Pancreas (tissue), 10 donors: Measurements from ENCODE around the gene GORAB. TPM values are rescaled to one million over a fixed set of nuclear protein-coding genes. Genes with fewer than 3 reads are reported as not detected.
A peak's percentile ranks its signal among the peaks of the same experiment; 100 is the strongest.

Source experiments
- ATAC-seq, 4 donors: fragments of 200-7000 bp; cut with Tn5 transposase; one replicate each; pipeline versions ENCODE4 v1.8.0 to v1.9.1; 2020; ENCODE audit warnings: mild to moderate bottlenecking in 4 of 4, moderate library complexity in 4 of 4
- DNase-seq, 6 donors: peaks; one replicate each; pipeline ENCODE4 v3.0.0-alpha.2; 2020
- FAIRE-seq: peaks from 2 replicates; lab custom pipeline; 2012; peaks lifted over from hg19 to GRCh38; lab: Jason Lieb, UNC
- H3K27ac ChIP-seq, 4 donors: fragments of 200-600 bp; sonication (generic); 1 replicate in 3 of 4; 2 replicates in 1 of 4; pipeline versions ENCODE4 v1.5.0 to v1.8.0; 2020
- H3K27me3 ChIP-seq, 4 donors: fragments of 200-600 bp; one replicate each; pipeline ENCODE4 v1.8.0; 2021
- H3K36me3 ChIP-seq, 3 donors: fragments of 200-600 bp; sonication (generic) in 1 of 3; one replicate each; pipeline versions ENCODE4 v1.5.0 to v1.8.0; 2020 to 2021
- H3K4me1 ChIP-seq, 3 donors: fragments of 200-600 bp; one replicate each; pipeline ENCODE4 v1.8.0; 2021
- H3K4me3 ChIP-seq, 4 donors: fragments of 200-600 bp; sonication (generic) in 2 of 4; one replicate each; pipeline versions ENCODE4 v1.5.0 to v1.8.0; 2020 to 2021
- H3K9me3 ChIP-seq, 4 donors: fragments of 200-600 bp; one replicate each; pipeline ENCODE4 v1.8.0; 2021
- CTCF ChIP-seq, 4 donors: fragments of 200-600 bp; sonication (generic) in 3 of 4; IDR thresholded peaks; one replicate each; pipeline versions ENCODE4 v1.5.0 to v1.8.0; 2021; ENCODE audit warnings: antibody characterized with exemption in 4 of 4
- WGBS, 2 donors: extraction: QIAGEN DNeasy Blood & Tissue Kit; methylation state at CpG; one replicate each; pipeline ENCODE4 v1.1.7; 2013; 5-methylcytosine and 5-hydroxymethylcytosine counted together
- intact Hi-C, 3 donors: fragments of 100-400 bp; cut with DNase I; formaldehyde crosslinking; loops; one replicate each; pipeline versions ENCODE4 v1.11.1 to v1.14.2; 2022
- polyA plus RNA-seq, 2 donors: library from polyadenylated mRNA; stranded (reverse); fragments of 200-250 nt; gene quantifications; one replicate each; pipeline ENCODE4 v1.2.3, GENCODE V29; 2013
- total RNA-seq, 6 donors: library from RNA; stranded (reverse); fragmentation: NEBNext Ultra II Directional in 4 of 6; extraction: Animal tissue kit (Norgen Biotek cat#: 25700) in 4 of 6; gene quantifications; one replicate each; pipeline versions ENCODE4 v1.2.1 to v1.2.4, GENCODE V29; 2021 to 2023
- donor health status: healthy with polysubstance abuse.
- donor health status: DM: no; HTN: no; CAD: no; lungs with moderate emphysema.
- donor health status: DM: no; HTN: no; CAD: no.
- donor health status: control.
- donor health status: control.
- donor health status: Bipolar disorder and iron deficiency.
- donor health status: DM: yes; HTN: yes; CAD: no.
- donor health status: DM: no; HTN: no; CAD: no.
- donor health status: DM: no; HTN: no; CAD: no.
- donor health status: DM: yes; HTN: yes; CAD: no.

Gene GORAB
- total and polyA plus RNA-seq, 8 donors = 4.5 to 17.3 (median 6.9) TPM

- Histone ChIP-seq H3K27ac (no peak overlapping the region), H3K9me3 (no peaks in the 10 kb centered on the region), H3K36me3 (no peaks in the 10 kb centered on the region), H3K4me3 (no peak overlapping the region), H3K4me1 (no peaks in the 10 kb centered on the region), H3K27me3 (peaks cover 0 to 4% (median 0%) of the 10 kb centered on the region in 4 donors)
- intact Hi-C loops = no loop called here
- FAIRE-seq (no peak), ATAC-seq (no peak), DNase-seq (no peak)
- no peak for TF ChIP-seq CTCF (IDR thresholded peaks at IDR 0.05)
Observed at GRCh38 chr1:170521818-170522217, 10.1 kb upstream of the GORAB start.

DNA sequence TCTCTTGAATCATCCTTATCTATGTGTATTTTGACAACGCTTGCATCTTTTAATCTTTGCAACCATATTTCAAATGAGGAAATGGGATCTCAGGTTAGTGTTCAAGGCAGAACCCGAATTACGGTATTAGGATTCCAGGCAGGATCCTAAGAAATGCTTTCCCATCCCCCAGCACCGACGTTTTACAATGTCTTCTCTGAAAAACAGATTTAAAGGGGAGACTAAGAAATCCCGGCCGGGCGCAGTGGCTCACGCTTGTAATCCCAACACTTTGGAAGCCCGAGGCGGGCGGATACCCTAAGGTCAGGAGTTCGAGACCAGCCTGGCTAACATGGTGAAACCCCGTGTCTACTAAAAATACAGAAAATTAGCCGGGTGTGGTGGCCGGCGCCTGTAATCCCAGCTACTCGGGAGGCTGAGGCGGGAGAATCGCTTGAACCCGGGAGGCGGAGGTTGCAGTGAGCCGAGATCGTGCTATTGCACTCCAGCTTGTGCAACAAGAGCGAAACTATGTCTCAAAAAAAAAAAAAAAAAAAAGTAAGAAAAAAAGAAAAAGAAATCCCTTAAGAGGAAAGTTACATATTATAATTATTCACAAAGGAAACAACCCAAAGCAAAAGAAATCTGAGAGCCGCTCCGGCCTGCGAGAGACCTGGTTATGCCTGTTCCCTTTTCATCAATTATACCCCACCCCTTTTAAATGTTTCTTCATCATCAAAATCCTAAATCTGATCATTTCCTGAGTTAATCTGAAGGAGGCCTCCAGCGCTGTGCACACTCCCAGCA, 801 bp upstream of the GORAB start:
- DNase-seq = peak in 1 of 6 donors; percentile 12
- intact Hi-C loops = no loop called here
- no peak for TF ChIP-seq CTCF (IDR thresholded peaks at IDR 0.05)
- Histone ChIP-seq H3K36me3 (no peaks in the 10 kb centered on the region), H3K4me1 (peaks cover 0 to 22% (median 11%) of the 10 kb centered on the region in 3 donors), H3K27ac (peak overlapping the region; percentile 71 to 93 (median 84)), H3K9me3 (no peaks in the 10 kb centered on the region), H3K27me3 (no peaks in the 10 kb centered on the region), H3K4me3 (peak overlapping the region; percentile 52 to 76 (median 64))
- WGBS, 2 donors = 8 to 11% methylated on average over 29 of the region's 29 CpGs
- ATAC-seq = peak in 3 of 4 donors; percentile 1 to 40 (median 28)
- no peak for FAIRE-seq

DNA sequence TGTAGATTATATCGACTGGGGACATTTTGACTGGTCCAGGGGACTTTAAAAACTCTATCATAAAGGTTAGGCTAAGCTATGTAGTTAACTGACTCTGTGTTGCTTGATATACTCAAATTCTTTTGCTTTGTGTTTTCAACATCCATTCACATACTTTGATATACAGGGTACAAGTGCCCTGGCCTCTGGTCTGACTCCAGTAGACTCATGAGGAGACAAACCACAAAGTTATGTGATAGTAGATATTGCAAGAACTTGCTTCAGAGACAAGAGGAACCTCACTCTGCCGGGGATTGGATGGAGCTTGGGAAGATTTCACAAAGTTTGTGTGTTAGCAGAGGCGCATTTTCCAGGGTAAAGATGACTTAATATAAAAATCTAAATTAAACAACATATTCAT, 1.3 kb downstream of the GORAB start:
- TF ChIP-seq CTCF (IDR thresholded peaks at IDR 0.05) = no peak
- DNase-seq (no peak), ATAC-seq (no peak), FAIRE-seq (no peak)
- Histone ChIP-seq H3K27me3 (no peaks in the 10 kb centered on the region), H3K27ac (peak overlapping the region in 1 of 4 donors; percentile 91), H3K4me3 (peak overlapping the region in 2 of 4 donors; percentile 52 to 76), H3K9me3 (no peaks in the 10 kb centered on the region), H3K4me1 (peaks cover 7 to 41% (median 25%) of the 10 kb centered on the region in 3 donors), H3K36me3 (no peaks in the 10 kb centered on the region)
- intact Hi-C loops = no loop called here
- WGBS, 2 donors = 78 to 84% methylated on average over 3 of the region's 3 CpGs

DNA sequence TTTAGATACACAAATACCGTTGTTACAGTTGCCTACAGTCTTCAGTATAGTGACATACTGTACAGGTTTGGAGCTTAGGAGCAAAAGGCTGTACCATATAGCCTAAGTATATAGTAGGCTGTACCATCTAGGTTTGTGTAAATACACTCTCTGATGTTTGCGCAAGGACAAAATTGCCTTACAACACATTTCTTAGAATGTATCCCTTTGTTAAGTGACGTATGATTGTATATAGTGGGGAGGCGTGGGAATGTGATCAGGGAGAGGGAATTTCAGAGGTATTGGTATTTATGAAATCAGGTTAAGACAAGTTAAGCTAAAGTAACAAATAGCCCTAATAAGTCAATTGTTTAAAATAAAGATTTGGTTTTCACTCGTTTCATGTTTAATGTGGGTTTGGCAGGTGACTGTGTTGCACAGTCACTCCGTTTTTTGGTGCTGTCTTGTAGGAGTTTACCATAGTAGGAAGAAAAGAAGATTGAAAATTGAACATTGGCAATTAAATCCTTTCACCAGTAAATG, 2.7 kb downstream of the GORAB start:
- TF ChIP-seq CTCF (IDR thresholded peaks at IDR 0.05) = no peak
- H3K27me3 ChIP-seq = no peaks in the 10 kb centered on the region
- H3K36me3 ChIP-seq = peaks cover 0 to 5% (median 0%) of the 10 kb centered on the region in 3 donors
- FAIRE-seq (no peak), ATAC-seq (no peak), DNase-seq (no peak)
- H3K4me1 ChIP-seq = peaks cover 7 to 47% (median 31%) of the 10 kb centered on the region in 3 donors
- H3K4me3 ChIP-seq = no peak overlapping the region
- H3K9me3 ChIP-seq = no peaks in the 10 kb centered on the region
- WGBS, 2 donors = 88 to 93% methylated on average over 6 of the region's 6 CpGs
- intact Hi-C loops = no loop called here
- H3K27ac ChIP-seq = no peak overlapping the region

- Histone ChIP-seq H3K4me1 (peaks cover 7 to 47% (median 31%) of the 10 kb centered on the region in 3 donors), H3K9me3 (no peaks in the 10 kb centered on the region), H3K27me3 (no peaks in the 10 kb centered on the region), H3K4me3 (no peak overlapping the region), H3K36me3 (peaks cover 0 to 12% (median 0%) of the 10 kb centered on the region in 3 donors), H3K27ac (no peak overlapping the region)
- no peak for ATAC-seq
- no peak for TF ChIP-seq CTCF (IDR thresholded peaks at IDR 0.05)
- no peak for FAIRE-seq
- DNase-seq = no peak
- 71% methylated on average over 2 of the region's 2 CpGs for WGBS, 2 donors
- intact Hi-C loops = no loop called here
Observed at GRCh38 chr1:170535418-170535817, 3.5 kb downstream of the GORAB start.
